HG03432 (cell line): Measurements from ENCODE around the gene PREP.

Experiments
- ATAC-seq: cut with Tn5 transposase; IDR thresholded peaks from one replicate; pipeline ENCODE4 v1.9.1; 2021; ENCODE audit warnings: mild to moderate bottlenecking, moderate library complexity; ENCODE audit not compliant: unreplicated experiment

PREP gene

DNA sequence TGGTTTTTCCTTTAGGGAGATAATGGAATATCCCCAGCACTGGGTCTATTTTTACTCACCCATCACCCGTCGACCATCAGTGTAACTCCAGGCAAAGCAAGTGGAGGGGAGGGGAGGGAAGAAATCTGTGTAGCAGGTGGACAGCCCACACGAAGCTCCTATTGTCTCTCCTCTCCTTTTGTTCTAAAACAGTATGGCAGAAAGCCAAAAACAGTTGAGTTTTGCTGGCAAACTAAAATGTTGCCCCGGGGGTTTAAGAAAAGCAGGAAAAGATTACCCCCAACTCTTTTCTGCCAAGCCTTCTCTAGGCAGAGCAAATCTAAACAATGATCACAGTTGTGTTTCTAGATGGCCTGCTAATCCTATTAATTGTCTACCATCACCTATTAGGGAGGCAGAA, 89.7 kb downstream of the PREP start:
- no peak for ATAC-seq

GRCh38 chr6:105310947-105311346, 91.9 kb downstream of the PREP start:
- ATAC-seq, result no peak

DNA sequence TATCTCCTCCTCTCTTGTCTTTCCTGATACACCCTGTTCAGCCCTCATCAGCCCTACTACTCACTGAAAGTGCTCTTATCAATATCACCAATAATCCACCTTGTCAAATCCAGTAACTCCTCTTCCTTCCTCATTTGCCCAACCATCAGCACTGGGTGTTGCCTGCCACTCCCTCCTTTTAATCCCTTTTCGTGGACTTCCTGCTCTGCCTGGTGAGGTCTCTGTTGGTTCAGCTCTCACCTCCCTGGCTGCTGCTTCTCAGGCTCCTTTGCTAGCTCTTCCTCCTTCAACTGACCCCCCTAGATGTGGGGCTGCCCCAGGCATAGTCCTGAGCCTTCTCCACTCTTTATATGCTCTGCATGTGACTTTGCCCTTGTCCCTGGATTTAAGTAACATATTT, 92.5 kb downstream of the PREP start:
- no peak for ATAC-seq

DNA sequence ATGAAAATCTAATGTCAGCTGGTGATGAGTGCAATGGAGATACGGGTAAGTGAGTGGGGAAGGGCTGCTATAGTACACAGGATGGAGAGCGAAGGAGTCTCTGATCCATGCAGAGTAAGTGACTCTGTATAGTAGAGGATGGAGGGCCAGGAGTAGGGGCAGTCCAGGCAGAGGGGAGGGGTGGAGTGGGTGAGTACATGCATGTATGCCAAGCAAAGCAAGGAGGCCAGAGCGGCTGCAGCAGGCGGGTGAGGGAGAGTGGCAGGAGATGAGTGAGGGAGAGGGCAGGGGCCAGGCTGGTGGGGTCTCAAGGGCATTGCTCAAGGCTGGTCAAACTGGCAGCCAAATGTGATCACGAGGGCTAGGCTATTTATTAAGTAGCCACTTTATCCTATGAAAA, 94.0 kb downstream of the PREP start:
- ATAC-seq, result no peak

DNA sequence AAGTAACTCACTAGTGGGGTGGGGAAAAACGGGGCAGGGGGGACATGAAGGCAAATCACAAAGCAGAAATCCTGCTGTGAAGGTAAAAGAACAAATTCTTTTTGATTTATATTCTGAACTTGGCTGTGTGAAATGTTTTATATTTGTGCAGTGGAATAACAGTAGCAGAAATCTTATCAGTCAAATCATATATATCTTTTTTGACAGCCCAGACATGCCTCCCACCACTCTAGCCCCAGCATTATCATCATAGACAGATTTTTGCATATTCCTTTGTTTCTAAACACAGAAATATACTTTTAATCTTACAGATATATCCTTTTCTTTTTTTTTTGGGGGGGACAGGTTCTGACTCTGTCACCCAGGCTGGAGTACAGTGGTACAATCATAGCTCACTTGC, 97.4 kb downstream of the PREP start:
- ATAC-seq, result no peak

DNA sequence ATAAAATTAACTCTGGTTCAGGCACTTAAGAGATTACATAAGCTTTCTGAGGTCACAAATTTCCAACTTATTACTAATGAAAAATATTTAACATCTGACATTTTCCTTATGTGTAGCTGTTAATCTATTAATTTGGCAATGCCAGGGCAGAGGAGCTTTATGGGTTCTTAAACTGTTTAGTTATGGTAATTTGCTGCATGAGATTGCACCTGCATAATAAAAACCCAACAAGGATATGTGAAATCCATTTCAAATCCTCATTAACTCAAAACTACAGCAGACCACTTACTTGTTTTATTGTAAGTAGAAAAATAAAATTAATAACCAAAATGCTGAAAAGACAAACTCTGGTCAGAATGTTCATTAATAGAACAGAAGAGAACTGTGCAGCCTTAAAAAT, 98.1 kb downstream of the PREP start:
- ATAC-seq, result no peak

DNA sequence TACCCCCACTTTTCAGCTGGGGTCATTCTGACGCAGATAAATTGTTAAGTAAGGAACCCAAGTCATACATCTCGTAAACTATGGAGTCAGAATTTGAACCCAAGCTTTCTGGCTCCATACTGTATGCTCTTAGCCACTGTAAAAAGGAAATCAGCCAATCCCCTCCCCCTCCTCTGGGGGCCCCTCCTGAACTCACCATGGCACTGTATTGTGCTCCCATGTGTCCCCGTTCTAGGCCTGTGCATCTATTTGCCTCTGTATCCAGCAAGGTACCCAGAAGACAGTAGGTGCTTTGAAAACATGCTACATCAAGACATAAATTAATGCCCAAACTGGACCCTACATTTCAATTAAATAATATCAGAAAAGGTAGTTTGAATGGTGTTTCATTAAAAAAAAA, 98.5 kb downstream of the PREP start:
- no peak for ATAC-seq

DNA sequence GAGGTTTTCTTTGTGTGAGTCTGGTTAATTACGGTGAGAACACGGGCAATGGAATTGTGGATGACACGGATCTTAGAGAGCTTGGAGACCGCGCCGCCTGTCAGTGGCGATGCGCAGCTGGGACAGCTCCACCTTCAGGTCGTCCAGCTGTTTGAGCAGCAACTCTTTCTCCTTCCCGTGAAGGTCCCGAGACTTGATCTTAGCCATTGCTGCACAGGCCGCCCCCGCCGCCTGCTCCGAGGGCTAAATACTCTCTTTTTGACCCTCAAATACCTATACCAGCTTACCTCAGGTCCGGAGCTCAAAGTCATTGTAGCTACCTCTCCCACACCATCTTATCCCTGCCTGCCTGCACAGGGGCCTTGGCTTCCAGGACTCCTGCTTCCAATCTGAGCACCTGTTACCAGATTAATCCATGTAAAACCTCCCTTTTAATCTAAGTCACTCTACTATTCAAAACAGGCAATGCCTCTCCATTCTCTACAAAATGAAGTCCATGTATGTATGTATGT, 100.2 kb downstream of the PREP start:
- ATAC-seq, result no peak

GRCh38 chr6:105301756-105302616, 100.9 kb downstream of the PREP start:
- ATAC-seq, result no peak

- ATAC-seq, result no peak
Measured at GRCh38 chr6:105301072-105301503, 101.8 kb downstream of the PREP start.

GRCh38 chr6:105300090-105300489, 102.8 kb downstream of the PREP start:
- ATAC-seq, result no peak

- ATAC-seq, result no peak
Measured at GRCh38 chr6:105294129-105294528, 108.8 kb downstream of the PREP start.

GRCh38 chr6:105292689-105293339, 110.1 kb downstream of the PREP start:
- ATAC-seq, result no peak

DNA sequence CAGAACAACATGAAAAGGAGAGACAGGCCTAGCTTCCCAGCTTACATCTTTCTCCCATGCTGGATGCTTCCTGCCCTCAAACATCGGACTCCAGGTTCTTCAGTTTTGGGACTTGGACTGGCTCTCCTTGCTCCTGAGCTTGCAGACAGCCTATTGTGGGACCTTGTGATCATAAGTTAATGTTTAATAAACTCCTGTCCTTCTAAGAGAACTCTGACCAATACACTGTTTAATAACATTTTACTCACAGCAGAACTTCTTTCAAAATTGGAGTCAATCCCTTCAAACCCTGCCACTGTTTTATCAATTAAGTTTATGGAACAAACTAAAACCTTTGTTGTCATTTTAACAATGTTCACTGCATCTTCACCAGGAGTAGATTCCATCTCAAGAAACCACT, 111.4 kb downstream of the PREP start:
- ATAC-seq, result no peak

DNA sequence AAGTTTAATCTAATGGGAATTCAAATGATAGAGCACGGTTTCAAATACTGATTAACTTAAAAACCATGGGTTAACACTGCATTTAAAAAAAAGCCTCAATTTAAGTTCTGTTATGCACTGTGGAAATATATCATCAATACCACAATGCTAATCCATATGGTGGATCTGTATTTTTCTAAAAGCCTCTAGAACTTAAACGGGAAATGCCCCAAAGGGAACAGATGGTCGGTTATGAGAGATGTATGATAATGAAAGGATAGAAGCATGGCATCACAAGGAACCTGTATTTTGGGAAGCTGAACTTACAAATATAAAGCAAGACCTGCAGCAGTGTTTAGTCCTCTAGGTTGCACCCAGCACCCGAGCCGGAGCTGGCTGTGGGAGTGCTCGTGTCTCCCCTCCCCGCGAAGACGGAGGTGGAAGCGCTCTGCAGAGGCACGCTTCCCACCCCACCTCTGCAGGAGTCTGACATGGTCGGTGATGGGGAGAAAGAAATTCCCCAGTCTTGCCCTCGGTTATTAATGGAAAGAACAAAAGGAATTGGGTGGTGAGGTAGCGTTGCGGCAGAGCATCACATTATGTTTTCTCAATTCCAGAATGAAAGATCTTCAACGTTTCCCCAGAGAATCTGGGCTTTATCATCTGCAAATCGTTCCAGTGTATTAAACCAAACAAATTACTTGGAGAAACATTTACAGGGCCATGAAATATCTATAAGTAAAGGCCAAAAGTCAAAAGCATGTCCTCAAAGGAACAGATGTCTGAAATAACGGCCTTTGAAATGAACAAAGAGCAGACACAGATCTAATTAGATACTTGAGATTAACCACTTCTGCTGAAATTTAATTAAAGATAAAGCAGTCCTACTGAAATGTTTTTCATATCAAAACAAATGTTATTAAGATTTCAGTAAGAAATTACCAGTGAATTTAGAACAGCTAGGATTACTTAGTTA, 120.0 kb downstream of the PREP start:
- no peak for ATAC-seq

GRCh38 chr6:105280033-105280432, 122.8 kb downstream of the PREP start:
- no peak for ATAC-seq

DNA sequence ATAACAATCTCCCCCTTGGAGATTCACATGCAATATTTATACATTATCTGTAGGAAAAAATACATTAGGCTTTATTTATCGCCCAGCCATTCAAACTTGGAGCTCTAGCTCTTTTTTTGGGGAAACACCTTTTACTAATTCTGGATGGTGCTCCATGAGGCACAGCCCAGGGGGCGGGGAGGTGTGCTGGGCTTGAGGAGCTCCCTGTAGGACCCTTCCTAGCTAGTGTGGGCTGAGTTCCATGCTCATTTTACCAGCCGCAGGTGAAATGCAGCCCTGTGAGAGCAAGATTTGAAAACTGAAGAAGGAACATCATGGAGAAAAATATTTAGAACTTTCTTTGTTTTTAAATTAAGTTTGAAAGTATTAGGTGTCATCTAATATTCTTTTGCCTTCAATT, 123.4 kb downstream of the PREP start:
- ATAC-seq, result no peak

DNA sequence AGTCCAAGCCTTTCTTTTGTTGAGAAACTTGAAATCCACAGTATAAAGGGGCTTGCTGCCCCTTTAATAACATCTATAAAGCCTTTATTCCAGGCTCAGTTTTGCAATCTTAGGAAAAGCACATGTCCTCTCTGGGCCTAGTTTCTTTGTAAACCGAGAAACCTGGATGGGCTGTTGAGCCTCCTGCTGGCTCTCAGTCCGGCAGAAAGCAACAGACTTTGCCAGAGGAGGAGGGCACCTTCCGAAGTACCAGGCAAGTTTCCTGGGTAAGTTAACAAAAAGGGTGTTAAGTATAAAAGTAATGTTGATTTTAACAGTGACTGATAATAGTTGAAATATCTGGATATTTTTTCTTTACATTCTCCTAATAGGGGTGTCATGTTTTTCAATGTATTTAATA, 124.1 kb downstream of the PREP start:
- ATAC-seq, result no peak

DNA sequence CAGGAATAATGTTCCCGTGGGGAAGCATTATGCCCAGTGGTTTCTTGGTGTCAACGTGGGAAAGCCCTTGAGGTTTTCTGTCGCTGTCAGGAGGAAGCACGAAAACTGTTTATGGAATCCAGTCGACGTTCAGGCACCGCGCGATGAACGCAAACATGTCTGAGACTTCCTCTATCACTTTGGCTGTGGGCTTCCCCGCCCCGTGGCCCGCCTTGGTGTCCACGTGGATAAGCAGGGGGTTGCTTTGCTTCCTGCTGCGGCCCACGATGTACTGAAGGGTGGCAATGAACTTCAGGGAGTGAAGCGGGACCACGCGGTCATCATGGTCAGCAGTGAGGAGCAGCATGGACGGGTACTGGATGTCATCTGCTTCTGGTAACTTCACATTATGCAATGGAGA, 124.8 kb downstream of the PREP start:
- ATAC-seq, result no peak

DNA sequence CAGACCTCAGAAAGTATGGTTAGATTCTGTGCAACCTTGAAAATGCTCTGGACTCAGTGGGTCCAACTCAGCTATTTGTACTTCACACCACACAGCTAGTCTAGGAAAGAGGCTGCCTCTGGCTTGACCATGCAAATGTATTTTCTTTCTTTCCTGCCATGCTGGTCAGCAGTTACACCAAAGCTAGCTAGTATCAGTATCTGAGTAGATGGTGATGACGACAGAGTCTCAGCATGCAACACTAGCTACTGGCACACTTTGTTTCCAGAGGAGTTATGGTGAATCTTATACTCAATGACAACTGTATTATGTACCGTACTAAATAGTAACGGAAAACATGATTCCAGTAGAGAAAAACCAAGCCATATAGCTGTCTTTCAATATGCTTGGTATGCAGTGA, 126.5 kb downstream of the PREP start:
- ATAC-seq, result no peak

- ATAC-seq, result no peak
Measured at GRCh38 chr6:105275542-105275941, 127.3 kb downstream of the PREP start.
